Effector CD4-positive, alpha-beta T cell (primary cell): ENCODE results near the gene C12orf43.
"Not testable (repeated sequence)": the region's sequence is repeated elsewhere in the genome, so short reads cannot be mapped to it uniquely, and the experiment has no call there.

Source experiments
- DNase-seq: peaks from one replicate; pipeline ENCODE4 v3.0.0-alpha.2; 2020
- total RNA-seq: gene quantifications from one replicate; lab custom pipeline; 2026; lab: John Stamatoyannopoulos, UW

Gene C12orf43
- 27.8 reads per million, percentile 54 among the genes with 10 or more reads in this experiment for total RNA-seq

DNA sequence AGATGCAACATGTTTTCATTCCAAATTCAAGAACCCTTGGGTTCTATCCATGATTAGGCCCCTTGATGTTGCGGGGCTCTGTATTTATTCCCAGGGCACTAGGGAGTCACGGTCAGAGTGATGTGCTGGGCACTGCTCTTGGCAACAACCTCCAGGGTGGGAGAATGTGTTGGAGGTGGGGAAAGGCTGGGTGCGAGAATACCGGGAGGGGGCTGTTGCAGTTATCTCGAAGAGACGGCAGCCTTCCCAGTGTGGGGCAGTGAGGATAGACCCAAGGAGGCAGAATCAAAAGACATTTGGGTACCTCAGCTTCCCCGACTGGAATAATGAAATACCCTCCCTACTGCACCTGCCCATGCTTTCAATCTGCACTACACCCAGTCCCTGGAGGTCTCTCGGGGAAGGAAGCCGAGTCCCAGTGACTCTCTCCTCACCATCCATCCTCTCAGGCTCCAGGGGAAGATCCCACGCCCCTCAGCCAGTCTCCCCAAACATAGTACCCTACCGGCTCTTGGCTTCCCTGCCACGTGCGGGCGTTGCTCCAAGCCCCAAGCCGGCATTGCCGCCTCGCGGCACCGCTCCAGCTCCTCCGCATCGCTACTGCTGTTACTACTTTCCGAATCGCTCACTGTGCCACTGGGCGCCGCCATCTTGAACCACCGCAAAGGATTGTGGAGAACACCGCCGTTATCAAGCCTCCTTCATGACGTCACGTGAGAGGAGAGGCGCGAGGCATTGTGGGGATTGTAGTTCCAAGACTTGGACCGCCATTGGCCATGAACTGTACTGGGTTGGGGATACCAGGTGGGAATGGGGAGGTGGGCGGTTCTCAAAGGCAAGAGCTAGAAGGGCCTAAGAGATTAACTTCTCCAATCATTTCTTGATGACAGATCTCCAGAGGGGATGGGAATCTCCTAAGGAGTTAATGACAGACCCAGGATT is at the start of gene C12orf43:
Gene C12orf43, minus strand, starts transcription at position 663 of the 942 bp plus-strand sequence. Its CDS starts 13 bp downstream, at position 650.
- peak; percentile 89 for DNase-seq

DNA sequence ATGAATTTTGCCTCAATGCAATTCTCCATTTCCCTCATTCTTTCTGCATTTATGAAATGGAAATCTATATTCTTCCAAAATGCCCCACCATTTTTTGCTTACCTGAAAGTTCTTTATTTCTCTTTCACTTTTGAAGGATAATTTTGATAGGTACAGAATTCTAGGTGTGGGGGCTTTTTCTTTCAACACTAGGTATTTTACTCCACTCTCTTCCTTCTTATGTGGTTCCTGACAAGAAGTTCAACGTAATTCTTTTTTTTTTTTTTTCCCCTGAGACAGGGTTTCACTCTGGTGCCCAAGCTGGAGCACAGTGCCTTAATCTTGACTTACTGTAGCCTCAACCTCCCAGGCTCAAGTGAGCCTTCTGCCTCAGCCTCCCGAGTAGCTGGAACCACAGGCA is 49.1 kb upstream of the C12orf43 start:
- no peak for DNase-seq

- not testable (repeated sequence) for DNase-seq
These were observed 48.3 kb upstream of the C12orf43 start for GRCh38 chr12:121064586-121064985.

DNA sequence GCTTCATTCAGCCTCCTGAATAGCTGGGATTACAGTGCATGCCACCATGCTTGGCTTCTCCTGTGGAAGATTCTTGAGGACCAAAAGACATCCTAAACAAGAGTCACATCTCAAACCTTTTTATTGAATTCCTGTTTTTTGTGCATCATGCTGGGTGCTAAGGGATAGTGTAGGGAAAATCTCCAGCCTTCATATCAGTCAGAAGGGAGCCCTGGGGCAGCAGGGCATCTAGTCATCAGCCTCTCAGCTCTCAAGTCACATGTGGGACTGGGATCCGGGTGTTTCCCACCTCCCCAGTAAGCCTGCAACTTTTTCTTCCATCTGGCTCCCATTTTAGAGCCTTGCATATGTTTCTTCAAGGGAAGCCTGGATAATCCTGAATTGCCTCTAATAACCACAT is 47.8 kb upstream of the C12orf43 start:
- no peak for DNase-seq

DNA sequence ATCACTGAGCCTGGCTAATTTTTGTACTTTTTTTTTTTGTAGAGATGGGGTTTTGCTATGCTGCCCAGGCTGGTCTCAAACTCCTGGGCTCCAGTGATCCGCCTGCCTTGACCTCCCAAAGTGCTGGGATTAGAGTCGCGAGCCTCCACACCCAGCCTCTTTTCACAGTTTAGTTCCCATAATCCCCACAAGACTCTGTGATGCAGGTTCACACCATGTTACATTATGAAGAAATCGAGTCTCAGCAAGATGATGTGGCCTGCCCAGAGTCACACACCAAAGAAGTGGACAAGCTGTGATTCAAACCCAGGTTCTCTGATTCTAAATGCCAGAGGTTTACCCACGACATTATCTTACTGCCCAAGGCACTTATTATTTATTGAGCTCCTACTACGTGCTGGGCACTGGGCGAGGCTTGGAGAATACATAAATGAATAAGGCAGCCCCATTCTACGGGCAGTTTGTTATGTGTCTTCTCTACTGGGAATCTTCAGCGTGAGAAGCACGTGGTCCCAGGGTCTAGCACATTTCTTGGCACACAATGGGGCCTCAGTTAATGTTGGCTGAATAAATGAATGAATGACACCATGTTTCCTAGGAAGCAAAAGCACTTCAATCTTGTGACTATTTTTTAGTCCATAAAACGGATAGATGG is 46.2 kb upstream of the C12orf43 start:
- DNase-seq = no peak

- DNase-seq = no peak
These were observed 45.5 kb upstream of the C12orf43 start for GRCh38 chr12:121061831-121062230.

DNA sequence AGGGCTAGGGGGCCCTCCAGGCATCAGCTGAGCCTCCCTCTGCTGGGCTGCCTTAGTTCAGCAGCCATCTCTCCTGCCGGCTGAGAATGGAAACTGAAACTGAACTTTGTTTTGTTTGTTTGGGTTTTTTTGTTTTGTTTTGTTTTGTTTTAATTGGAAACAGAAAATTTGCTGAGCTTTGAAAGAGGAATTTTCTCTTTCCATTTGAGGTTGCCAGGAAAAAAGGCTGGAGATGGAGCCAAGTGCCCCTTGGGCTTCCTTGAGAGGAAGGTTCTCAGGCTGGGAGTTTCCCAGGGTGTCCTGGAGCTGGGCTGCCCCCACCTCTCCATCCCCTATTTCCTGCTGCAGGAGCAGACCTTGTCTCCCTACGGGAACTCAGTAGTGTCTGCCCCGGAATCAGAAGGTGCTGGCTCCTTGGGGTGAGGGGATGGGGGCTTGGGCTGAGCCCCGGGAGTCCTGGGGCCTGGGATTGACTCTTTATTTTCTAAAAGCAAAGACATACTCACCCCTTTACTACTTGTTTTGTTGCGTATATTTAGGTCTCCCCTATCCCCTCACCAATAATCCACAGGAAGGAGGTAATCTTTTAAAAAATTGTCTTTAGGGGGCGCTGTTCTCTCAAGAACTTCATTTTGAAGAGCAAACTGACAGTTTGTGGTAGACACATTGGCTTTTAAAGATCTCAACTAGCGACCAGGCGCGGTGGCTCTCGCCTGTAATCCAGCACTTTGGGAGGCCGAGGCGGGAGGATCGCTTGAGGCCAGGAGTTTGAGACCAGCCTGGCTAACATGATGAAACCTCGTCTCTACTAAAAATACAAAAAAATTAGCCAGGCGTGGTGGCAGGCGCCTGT is 44.1 kb upstream of the C12orf43 start:
- peak; percentile 30 for DNase-seq

GRCh38 chr12:121059031-121059898 is 43.0 kb upstream of the C12orf43 start:
- no peak for DNase-seq

GRCh38 chr12:121057794-121058193 is 41.5 kb upstream of the C12orf43 start:
- no peak for DNase-seq

- DNase-seq = no peak
These were observed 37.4 kb upstream of the C12orf43 start for GRCh38 chr12:121053706-121054105.

DNA sequence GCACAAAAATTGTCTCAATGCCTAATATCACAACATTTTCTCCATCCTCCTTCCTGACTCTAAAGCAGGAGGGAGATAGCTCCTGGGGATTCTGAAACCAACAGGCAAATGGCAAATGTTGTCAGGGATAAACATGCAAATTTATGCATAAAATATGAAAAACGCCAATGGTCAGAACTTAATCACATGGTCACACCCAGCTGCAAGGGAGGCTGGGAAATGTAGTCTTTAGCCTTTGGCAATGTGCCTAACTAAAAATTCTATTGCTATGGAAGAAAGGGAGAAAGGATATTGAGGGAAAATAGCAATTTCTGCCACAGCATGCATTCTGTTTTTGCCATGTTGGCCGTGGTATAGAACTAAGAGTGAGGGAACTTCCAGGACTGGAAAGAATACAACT is 34.4 kb upstream of the C12orf43 start:
- DNase-seq = no peak

DNA sequence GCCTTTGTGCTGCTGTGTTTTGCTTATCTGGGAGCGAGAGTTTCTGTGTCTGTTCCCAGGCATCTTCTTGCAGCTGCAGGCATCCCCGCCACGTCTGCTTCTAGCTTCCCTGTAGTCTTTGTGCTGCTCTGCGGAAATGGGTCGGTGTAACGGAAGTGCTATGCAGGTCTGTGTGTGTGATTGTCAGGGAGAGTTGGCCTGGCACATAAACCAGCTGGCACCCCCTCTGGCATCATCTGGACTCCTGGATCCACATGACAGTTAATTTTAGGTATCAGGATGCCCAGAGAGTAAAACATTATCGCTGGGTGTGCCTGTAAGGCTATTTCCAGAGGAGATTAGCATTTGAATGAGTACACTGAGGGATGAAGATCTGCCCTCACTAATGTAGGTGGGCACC is 32.2 kb upstream of the C12orf43 start:
- DNase-seq = no peak

DNA sequence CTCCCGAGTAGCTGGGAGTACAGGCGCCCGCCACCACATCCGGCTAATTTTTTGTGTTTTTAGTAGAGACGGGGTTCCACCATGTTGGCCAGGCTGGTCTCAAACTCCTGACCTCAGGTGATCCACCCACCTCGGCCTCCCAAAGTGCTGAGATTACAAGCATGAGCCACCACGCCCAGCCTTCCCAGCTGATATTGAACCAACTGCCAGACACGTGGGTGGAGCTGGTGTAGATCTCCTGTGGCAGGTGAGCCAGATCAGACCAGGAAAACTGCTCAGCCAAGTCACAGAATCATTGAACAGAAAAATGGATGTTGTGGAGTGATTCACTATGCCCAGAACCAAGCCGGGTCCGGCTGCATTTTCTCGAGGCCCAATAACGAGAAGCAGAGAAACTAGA is 31.1 kb upstream of the C12orf43 start:
- not testable (repeated sequence) for DNase-seq

GRCh38 chr12:121043067-121043466 is 26.8 kb upstream of the C12orf43 start:
- DNase-seq = no peak

- DNase-seq = peak; percentile 57
These were observed 22.8 kb upstream of the C12orf43 start, which contains the start of gene OASL for GRCh38 chr12:121038861-121039668. OASL (minus strand) TSS chr12:121039246; CDS start chr12:121038971, 275 bp downstream.

DNA sequence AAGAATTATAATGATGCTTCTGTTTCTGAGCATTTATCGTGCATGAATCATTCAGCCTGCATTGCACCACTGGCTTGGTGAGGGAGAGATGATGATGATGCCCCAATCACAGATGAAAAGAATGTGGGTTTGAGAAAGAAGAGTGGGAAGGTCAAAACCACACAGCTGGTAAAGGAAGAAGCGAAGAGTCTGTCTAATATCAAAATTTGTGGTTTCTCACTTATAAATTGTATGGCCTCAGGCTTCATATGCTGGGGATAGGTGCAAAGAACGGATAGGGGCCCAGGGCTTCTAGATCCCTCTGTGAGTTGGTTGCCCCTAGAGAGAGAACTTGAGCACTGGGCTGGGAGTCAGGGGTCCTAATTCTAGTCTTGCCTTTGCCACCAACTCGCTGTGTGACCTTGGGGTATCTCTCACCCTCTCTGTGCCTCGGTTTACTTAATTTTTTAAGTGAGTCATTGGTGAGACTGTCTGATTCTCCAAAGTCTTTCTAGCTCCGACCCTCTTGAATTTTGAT is 20.6 kb upstream of the C12orf43 start:
- no peak for DNase-seq

GRCh38 chr12:121034616-121035305 is 18.5 kb upstream of the C12orf43 start:
- no peak for DNase-seq

DNA sequence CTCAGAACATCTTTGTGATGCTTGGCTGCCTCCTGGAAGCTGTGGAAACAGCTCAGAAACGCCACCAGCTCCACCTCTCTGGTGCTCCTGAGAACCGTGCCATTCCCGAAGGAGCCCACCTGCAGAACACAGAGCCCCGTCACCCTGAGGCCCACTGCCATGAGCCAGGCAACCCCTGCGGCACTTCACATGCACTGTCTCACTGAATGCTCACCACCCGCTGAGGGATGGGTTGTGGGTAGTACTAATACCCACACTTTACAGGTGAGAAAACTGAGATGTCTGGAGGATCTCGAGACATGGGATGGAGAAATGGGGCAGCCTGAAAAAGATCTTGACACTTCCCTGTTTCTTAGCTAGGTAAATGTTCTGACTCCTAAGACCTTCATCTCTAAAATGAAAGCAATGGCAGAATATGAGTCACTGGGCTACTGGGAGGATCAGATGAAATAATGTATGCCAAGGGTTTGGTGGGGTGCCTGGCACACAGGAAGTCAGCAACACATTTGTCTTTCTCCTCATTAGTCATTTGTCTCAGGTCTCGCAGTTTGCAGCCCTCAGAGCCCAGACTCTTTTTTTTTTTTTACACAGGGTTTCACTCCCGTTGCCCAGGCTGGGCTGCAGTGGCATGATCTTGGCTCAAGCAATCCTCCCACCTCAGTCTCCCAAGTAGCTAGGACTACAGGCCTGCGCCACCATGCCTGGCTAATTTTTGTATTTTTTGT is 17.5 kb upstream of the C12orf43 start:
- DNase-seq = peak; percentile 41

GRCh38 chr12:121030576-121031212 is 14.4 kb upstream of the C12orf43 start:
- no peak for DNase-seq
